Activated naive CD4-positive, alpha-beta T cell treated with anti-CD3 and anti-CD28 coated beads, Interleukin-2, amount 50 U/mL, for 24 hours (primary cell): ENCODE results near the gene MACROD2.

Experiments used
- H3K27ac Mint-ChIP-seq: one replicate; pipeline ENCODE4 v1.8.0; 2021; ENCODE audit warnings: mild to moderate bottlenecking, mixed read lengths
- H3K27me3 Mint-ChIP-seq: one replicate; pipeline ENCODE4 v1.8.0; 2021; ENCODE audit warnings: mixed read lengths
- H3K36me3 Mint-ChIP-seq: one replicate; pipeline ENCODE4 v1.8.0; 2021; ENCODE audit warnings: mixed read lengths
- H3K4me1 Mint-ChIP-seq: one replicate; pipeline ENCODE4 v1.8.0; 2021; ENCODE audit warnings: mixed read lengths
- H3K4me3 Mint-ChIP-seq: one replicate; pipeline ENCODE4 v1.8.0; 2021; ENCODE audit warnings: mild to moderate bottlenecking, mixed read lengths
- H3K9me3 Mint-ChIP-seq: one replicate; pipeline ENCODE4 v1.8.0; 2021; ENCODE audit warnings: mixed read lengths

Gene MACROD2

GRCh38 chr20:14859627-14860026, 864.3 kb downstream of the MACROD2 start:
- Mint-ChIP-seq H3K36me3 (no peaks in the 10 kb centered on the region), H3K9me3 (no peaks in the 10 kb centered on the region), H3K27me3 (no peaks in the 10 kb centered on the region), H3K4me3 (no peak overlapping the region), H3K4me1 (no peaks in the 10 kb centered on the region), H3K27ac (no peak overlapping the region)

GRCh38 chr20:14860410-14860814, 865.1 kb downstream of the MACROD2 start:
- Mint-ChIP-seq H3K4me3 (no peak overlapping the region), H3K4me1 (no peaks in the 10 kb centered on the region), H3K36me3 (no peaks in the 10 kb centered on the region), H3K27me3 (no peaks in the 10 kb centered on the region), H3K27ac (no peak overlapping the region), H3K9me3 (no peaks in the 10 kb centered on the region)

- no peak overlapping the region for H3K27ac Mint-ChIP-seq
- no peaks in the 10 kb centered on the region for H3K4me1 Mint-ChIP-seq
- H3K4me3 Mint-ChIP-seq: no peak overlapping the region
- H3K36me3 Mint-ChIP-seq: no peaks in the 10 kb centered on the region
- no peaks in the 10 kb centered on the region for H3K27me3 Mint-ChIP-seq
- H3K9me3 Mint-ChIP-seq: no peaks in the 10 kb centered on the region
These were observed 865.8 kb downstream of the MACROD2 start for GRCh38 chr20:14861028-14861699.

GRCh38 chr20:14865169-14865568, 869.9 kb downstream of the MACROD2 start:
- H3K9me3 Mint-ChIP-seq: no peaks in the 10 kb centered on the region
- H3K27me3 Mint-ChIP-seq: no peaks in the 10 kb centered on the region
- no peaks in the 10 kb centered on the region for H3K4me1 Mint-ChIP-seq
- no peaks in the 10 kb centered on the region for H3K36me3 Mint-ChIP-seq
- H3K4me3 Mint-ChIP-seq: no peak overlapping the region
- H3K27ac Mint-ChIP-seq: no peak overlapping the region

- H3K36me3 Mint-ChIP-seq: no peaks in the 10 kb centered on the region
- no peaks in the 10 kb centered on the region for H3K27me3 Mint-ChIP-seq
- H3K4me3 Mint-ChIP-seq: no peak overlapping the region
- no peaks in the 10 kb centered on the region for H3K4me1 Mint-ChIP-seq
- no peak overlapping the region for H3K27ac Mint-ChIP-seq
- peaks cover under 1% of the 10 kb centered on the region for H3K9me3 Mint-ChIP-seq
These were observed 870.4 kb downstream of the MACROD2 start for GRCh38 chr20:14865731-14866130.

GRCh38 chr20:14866841-14867514, 871.7 kb downstream of the MACROD2 start:
- H3K4me3 Mint-ChIP-seq: no peak overlapping the region
- H3K36me3 Mint-ChIP-seq: no peaks in the 10 kb centered on the region
- H3K27ac Mint-ChIP-seq: no peak overlapping the region
- H3K4me1 Mint-ChIP-seq: no peaks in the 10 kb centered on the region
- no peaks in the 10 kb centered on the region for H3K27me3 Mint-ChIP-seq
- H3K9me3 Mint-ChIP-seq: peaks cover 5% of the 10 kb centered on the region

GRCh38 chr20:14877301-14878028, 882.1 kb downstream of the MACROD2 start:
- H3K27me3 Mint-ChIP-seq: no peaks in the 10 kb centered on the region
- no peaks in the 10 kb centered on the region for H3K4me1 Mint-ChIP-seq
- H3K9me3 Mint-ChIP-seq: peaks cover 9% of the 10 kb centered on the region
- no peak overlapping the region for H3K4me3 Mint-ChIP-seq
- no peaks in the 10 kb centered on the region for H3K36me3 Mint-ChIP-seq
- H3K27ac Mint-ChIP-seq: no peak overlapping the region

DNA sequence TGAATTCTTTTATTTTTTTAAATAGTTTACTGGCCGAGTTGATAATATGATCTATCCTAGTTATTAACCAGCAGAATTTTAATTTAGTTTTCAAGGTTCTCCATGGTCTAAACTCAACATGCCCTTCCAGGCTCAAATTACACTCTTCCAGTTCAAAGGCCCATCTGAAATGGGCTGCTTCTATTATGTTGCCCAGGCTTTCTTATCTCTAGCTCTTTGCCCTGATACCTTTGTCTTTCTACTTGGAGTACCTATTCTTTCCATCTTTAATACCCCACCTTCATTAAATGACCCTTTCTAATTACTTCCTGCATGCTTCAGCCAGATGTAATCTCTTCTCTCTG, 883.3 kb downstream of the MACROD2 start:
- no peaks in the 10 kb centered on the region for H3K36me3 Mint-ChIP-seq
- no peak overlapping the region for H3K27ac Mint-ChIP-seq
- H3K4me3 Mint-ChIP-seq: no peak overlapping the region
- H3K4me1 Mint-ChIP-seq: no peaks in the 10 kb centered on the region
- H3K9me3 Mint-ChIP-seq: peaks cover 9% of the 10 kb centered on the region
- H3K27me3 Mint-ChIP-seq: no peaks in the 10 kb centered on the region

GRCh38 chr20:14879020-14879697, 883.8 kb downstream of the MACROD2 start:
- no peaks in the 10 kb centered on the region for H3K27me3 Mint-ChIP-seq

GRCh38 chr20:14879839-14880238, 884.5 kb downstream of the MACROD2 start:
- Mint-ChIP-seq H3K4me1 (no peaks in the 10 kb centered on the region), H3K9me3 (peaks cover 9% of the 10 kb centered on the region), H3K27me3 (no peaks in the 10 kb centered on the region), H3K36me3 (no peaks in the 10 kb centered on the region), H3K4me3 (no peak overlapping the region), H3K27ac (no peak overlapping the region)

More at GRCh38 chr20:14879020-14879697, 883.8 kb downstream of the MACROD2 start:
- no peak overlapping the region for H3K4me3 Mint-ChIP-seq
- peaks cover 9% of the 10 kb centered on the region for H3K9me3 Mint-ChIP-seq
- no peak overlapping the region for H3K27ac Mint-ChIP-seq
- no peaks in the 10 kb centered on the region for H3K4me1 Mint-ChIP-seq
- no peaks in the 10 kb centered on the region for H3K36me3 Mint-ChIP-seq

DNA sequence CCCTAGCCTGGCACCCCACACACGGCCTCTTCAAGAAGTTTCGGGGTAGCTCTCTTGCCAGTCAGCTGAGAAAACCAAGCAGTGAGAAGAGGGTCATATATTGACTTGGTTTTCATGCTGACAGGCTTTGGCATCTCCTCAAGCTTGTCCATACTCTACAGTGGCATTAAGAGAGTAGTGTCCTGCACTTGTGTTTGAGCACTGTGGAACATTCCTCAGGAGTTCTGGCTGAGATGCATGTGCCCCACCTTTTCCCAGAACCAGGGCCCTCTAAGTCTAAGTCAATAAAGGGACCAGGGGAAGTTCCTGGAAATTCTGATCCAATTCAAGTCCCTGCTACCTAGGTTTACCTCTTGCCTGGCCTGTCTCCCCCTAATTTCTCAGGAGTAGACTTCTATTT, 886.2 kb downstream of the MACROD2 start:
- peaks cover 16% of the 10 kb centered on the region for H3K9me3 Mint-ChIP-seq
- H3K4me3 Mint-ChIP-seq: no peak overlapping the region
- H3K27ac Mint-ChIP-seq: no peak overlapping the region
- H3K27me3 Mint-ChIP-seq: no peaks in the 10 kb centered on the region
- H3K36me3 Mint-ChIP-seq: no peaks in the 10 kb centered on the region
- no peaks in the 10 kb centered on the region for H3K4me1 Mint-ChIP-seq

DNA sequence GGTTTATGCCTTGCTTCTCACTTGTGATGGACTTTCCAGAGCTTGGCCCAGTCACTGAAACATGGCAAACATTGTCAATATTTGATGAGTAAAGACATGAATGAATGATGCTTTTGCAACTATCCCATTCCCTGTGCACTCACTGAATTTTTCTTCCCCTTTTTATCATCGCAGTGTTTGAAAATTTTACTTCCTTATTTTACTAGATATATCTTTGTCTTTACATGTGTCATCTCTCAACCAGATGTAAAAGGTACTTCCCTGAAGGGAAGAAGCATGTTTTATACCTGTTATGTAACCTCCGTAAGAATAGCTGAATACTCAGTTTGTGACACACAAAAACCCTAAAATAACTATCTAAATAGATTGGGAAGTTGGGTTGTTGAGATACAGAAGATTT, 886.8 kb downstream of the MACROD2 start:
- Mint-ChIP-seq H3K27ac (no peak overlapping the region), H3K27me3 (no peaks in the 10 kb centered on the region), H3K9me3 (peaks cover 16% of the 10 kb centered on the region), H3K36me3 (no peaks in the 10 kb centered on the region), H3K4me3 (no peak overlapping the region), H3K4me1 (no peaks in the 10 kb centered on the region)

DNA sequence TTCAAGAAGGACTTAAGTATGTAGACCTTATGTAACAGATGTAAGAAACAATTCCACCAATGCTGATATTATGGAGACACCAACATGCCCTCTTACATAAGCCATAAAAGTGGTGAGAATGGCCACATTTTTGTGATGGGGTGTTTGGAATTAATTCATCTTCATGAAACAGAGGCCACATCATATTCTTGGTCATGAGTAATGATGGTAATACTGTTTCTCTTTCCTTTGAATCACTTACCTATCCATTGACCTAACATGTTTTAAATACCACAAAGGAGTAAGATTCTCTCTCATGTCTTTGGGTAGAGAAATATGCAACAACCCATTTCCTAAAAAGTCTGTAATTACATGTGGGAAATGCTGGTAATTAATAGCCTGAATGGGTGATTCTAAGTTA, 887.5 kb downstream of the MACROD2 start:
- no peak overlapping the region for H3K27ac Mint-ChIP-seq
- H3K4me3 Mint-ChIP-seq: no peak overlapping the region
- H3K27me3 Mint-ChIP-seq: no peaks in the 10 kb centered on the region
- H3K9me3 Mint-ChIP-seq: peaks cover 14% of the 10 kb centered on the region
- no peaks in the 10 kb centered on the region for H3K36me3 Mint-ChIP-seq
- no peaks in the 10 kb centered on the region for H3K4me1 Mint-ChIP-seq

DNA sequence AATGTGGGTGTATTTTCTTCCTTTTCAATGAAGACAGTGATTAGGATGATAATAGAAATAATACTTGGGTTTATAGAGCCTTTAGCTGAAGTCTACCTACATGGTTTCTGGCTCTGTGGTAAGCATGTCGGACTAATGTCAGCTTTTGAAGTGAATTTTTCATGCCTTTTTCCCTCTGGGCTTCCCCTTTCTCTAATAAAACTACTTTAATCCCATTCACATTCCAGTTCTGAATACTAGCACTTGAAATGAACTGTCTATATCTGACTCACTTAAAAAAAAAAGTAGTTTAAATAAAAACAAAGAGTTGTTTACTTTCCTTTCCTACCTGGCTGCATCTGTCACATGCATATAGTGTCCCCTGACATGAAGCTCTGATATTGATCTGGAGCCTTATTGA, 888.0 kb downstream of the MACROD2 start:
- no peaks in the 10 kb centered on the region for H3K36me3 Mint-ChIP-seq
- no peaks in the 10 kb centered on the region for H3K27me3 Mint-ChIP-seq
- no peak overlapping the region for H3K27ac Mint-ChIP-seq
- no peaks in the 10 kb centered on the region for H3K4me1 Mint-ChIP-seq
- peaks cover 11% of the 10 kb centered on the region for H3K9me3 Mint-ChIP-seq
- no peak overlapping the region for H3K4me3 Mint-ChIP-seq

- Mint-ChIP-seq H3K4me3 (no peak overlapping the region), H3K36me3 (no peaks in the 10 kb centered on the region), H3K4me1 (no peaks in the 10 kb centered on the region), H3K27ac (no peak overlapping the region), H3K27me3 (no peaks in the 10 kb centered on the region), H3K9me3 (peaks cover 7% of the 10 kb centered on the region)
These were observed 890.3 kb downstream of the MACROD2 start for GRCh38 chr20:14885661-14886060.

DNA sequence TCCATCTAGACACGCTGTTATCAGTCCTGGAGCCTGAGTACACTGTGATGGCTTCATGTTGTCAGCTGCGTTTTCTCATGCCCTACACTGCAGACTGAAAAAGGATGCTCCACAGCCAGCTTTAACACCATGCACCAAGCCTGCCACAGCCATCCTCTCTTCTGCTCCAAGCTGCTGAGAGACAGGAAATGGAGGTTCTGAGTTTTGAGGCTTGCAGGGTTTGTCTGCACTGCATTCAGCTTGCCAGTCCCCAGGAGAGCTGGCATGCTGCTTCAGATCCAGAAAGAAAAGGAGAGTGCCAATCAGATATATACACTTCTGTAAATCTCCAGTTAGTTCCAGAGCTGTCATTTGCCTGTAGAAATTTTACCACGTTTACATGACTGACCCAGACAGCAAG, 892.8 kb downstream of the MACROD2 start:
- Mint-ChIP-seq H3K4me1 (no peaks in the 10 kb centered on the region), H3K27ac (no peak overlapping the region), H3K9me3 (peaks cover 7% of the 10 kb centered on the region), H3K36me3 (no peaks in the 10 kb centered on the region), H3K27me3 (no peaks in the 10 kb centered on the region), H3K4me3 (no peak overlapping the region)
